GM12872 (cell line): Measurements from ENCODE around the gene MOCS3.

ENCODE experiments used
- CTCF ChIP-seq: IDR thresholded peaks from 3 replicates; pipeline ENCODE4 v1.5.1; 2011; ENCODE audit warnings: low read depth, mild to moderate bottlenecking, low read length, moderate library complexity; ENCODE audit not compliant: insufficient read depth

Gene MOCS3

GRCh38 chr20:50932691-50933280 is 25.8 kb upstream of the MOCS3 start:
- TF ChIP-seq CTCF, result no peak

DNA sequence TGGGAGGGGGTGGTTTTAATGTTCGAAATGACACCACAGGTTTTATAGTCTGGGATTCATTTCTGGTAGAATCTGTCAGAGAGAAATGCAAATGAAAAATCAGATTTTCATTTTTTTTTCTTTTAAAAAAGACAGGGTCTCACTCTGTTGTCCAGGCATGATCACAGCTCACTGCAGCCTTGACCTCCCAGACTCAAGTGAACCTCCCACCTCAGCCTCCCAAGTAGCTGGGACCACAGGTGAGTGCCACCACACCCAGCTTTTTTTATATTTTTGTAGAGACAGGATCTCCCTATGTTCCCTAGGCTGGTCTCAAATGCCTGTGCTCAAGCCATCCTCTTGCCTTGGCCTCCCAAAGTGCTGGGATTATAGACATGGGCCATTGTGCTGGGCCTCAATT is 25.0 kb upstream of the MOCS3 start:
- TF ChIP-seq CTCF, result no peak

DNA sequence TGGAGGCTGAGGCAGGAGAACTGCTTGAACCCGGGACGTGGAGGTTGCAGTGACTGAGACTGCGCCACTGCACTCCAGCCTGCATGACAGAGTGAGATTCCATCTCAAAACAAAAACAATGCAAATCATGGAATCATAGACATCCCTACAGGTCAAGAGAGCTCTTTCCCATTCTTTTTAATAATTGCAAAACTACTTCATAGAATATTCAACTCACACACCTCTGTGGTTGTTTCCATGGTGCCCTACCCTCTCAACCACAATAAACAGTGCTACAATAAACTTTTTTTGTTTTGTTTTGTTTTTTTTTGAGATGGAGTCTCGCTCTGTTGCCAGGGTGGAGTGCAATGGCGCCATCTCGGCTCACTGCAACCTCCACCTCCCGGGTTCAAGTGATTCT is 15.5 kb upstream of the MOCS3 start:
- TF ChIP-seq CTCF, result no peak

GRCh38 chr20:50948132-50948785 is 10.4 kb upstream of the MOCS3 start:
- TF ChIP-seq CTCF, result no peak

- no peak for TF ChIP-seq CTCF
Measured at GRCh38 chr20:50953196-50953595, 5.4 kb upstream of the MOCS3 start.

DNA sequence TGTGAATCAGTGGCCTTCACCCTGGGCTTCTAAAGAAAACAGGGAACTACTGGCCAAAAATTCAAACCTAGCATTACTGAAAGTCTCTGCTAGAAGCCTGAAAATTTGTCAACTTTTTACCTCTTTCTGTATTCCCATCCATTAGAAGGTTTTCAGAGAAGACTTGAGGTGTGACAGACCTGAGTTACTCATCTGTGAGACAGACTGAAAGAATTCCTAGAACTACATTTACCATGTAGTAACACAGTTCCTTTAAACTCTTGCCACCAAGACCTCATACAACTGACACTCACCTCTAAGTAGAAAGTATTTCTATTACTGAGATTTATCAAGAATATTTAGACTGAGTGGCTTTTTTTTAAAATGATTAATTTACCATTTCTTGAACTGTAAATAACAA is 4.8 kb upstream of the MOCS3 start:
- TF ChIP-seq CTCF, result no peak

DNA sequence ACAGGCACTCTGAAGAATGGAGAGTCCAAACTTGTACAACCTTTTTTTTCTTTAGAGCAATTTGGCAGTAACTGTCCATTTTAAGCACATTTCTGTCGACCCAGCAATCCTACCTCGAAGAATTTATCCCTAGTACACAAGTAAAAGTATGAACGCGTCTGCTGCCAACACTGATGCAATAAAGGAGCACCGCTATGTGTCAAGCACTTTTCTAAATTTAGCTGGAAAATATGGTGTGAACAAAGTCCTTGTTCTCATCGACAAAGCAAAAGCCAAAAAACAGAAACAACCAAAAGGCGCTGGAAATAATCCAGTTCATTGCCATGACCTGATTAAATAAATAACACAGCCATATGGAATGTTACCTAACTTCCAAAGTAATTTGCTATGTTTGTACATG is 1.3 kb upstream of the MOCS3 start:
- TF ChIP-seq CTCF, result no peak
